DOHH2 (cell line): ENCODE results near the gene TBX21.

Source experiments
- H3F3A ChIP-seq: fragments of 200-600 bp; sonication (generic), shearing (Covaris generic); 2 replicates; pipeline ENCODE4 v1.6.0; 2016; ENCODE audit warnings: antibody characterized with exemption, mild to moderate bottlenecking; ENCODE audit not compliant: control insufficient read depth, insufficient read depth
- H3K27ac ChIP-seq: fragments of 200-600 bp; sonication (generic); 2 replicates; pipeline ENCODE4 v1.5.1; 2014; ENCODE audit warnings: low read depth, mild to moderate bottlenecking, low read length, moderate library complexity
- H3K27me3 ChIP-seq: fragments of 200-600 bp; sonication (generic); 2 replicates; pipeline ENCODE4 v1.6.1; 2014; ENCODE audit warnings: mild to moderate bottlenecking, low read length, mixed read lengths; ENCODE audit not compliant: control insufficient read depth
- H3K36me3 ChIP-seq: fragments of 200-600 bp; sonication (generic); 2 replicates; pipeline ENCODE4 v1.6.1; 2014; ENCODE audit warnings: mild to moderate bottlenecking, low read length, moderate library complexity, mixed read lengths; ENCODE audit not compliant: control insufficient read depth
- H3K4me1 ChIP-seq: fragments of 200-600 bp; sonication (generic); 2 replicates; pipeline ENCODE4 v1.6.1; 2014; ENCODE audit warnings: mild to moderate bottlenecking, low read length, mixed read lengths; ENCODE audit not compliant: control insufficient read depth
- H3K4me2 ChIP-seq: fragments of 200-600 bp; sonication (generic); 2 replicates; pipeline ENCODE4 v1.6.0; 2014; ENCODE audit warnings: mild to moderate bottlenecking, low read length, moderate library complexity
- H3K4me3 ChIP-seq: fragments of 200-600 bp; sonication (generic); 2 replicates; pipeline ENCODE4 v1.5.1; 2014; ENCODE audit warnings: mild to moderate bottlenecking, low read length, mixed read lengths
- H3K79me2 ChIP-seq: fragments of 200-600 bp; sonication (generic); 2 replicates; pipeline ENCODE4 v1.6.1; 2014; ENCODE audit warnings: mild to moderate bottlenecking, low read length, mixed read lengths; ENCODE audit not compliant: control insufficient read depth
- H3K9me2 ChIP-seq: fragments of 200-600 bp; sonication (generic); replicated peaks from 2 replicates; pipeline ENCODE4 v1.6.1; 2014; ENCODE audit warnings: mild to moderate bottlenecking, low read length, mixed read lengths; ENCODE audit not compliant: control insufficient read depth
- H3K9me3 ChIP-seq: fragments of 200-600 bp; sonication (generic); 2 replicates; pipeline ENCODE4 v1.6.1; 2014; ENCODE audit warnings: antibody characterized with exemption, low read length, mixed read lengths; ENCODE audit not compliant: control insufficient read depth, insufficient read depth
- H4K20me1 ChIP-seq: fragments of 200-600 bp; sonication (generic); 2 replicates; pipeline ENCODE4 v1.6.0; 2014; ENCODE audit warnings: low read depth, mild to moderate bottlenecking, antibody characterized with exemption, low read length, moderate library complexity; ENCODE audit not compliant: control insufficient read depth, insufficient read depth
- CTCF ChIP-seq: fragments of 200-600 bp; sonication (generic); IDR thresholded peaks from one replicate; pipeline ENCODE4 v1.5.1; 2014; ENCODE audit warnings: antibody characterized with exemption, mild to moderate bottlenecking, low read depth, low read length; ENCODE audit not compliant: poor library complexity, severe bottlenecking
- EZH2phosphoT487 ChIP-seq: fragments of 200-600 bp; sonication (generic); IDR thresholded peaks from 2 replicates; pipeline ENCODE4 v1.6.1; 2017; ENCODE audit warnings: borderline replicate concordance, mild to moderate bottlenecking, antibody characterized with exemption, low read length, moderate library complexity, mixed read lengths

The TBX21 gene

GRCh38 chr17:47725446-47726111 is 7.5 kb upstream of the TBX21 start:
- Histone ChIP-seq H3K36me3 (no peaks in the 10 kb centered on the region), H3K79me2 (no peaks in the 10 kb centered on the region), H3K4me1 (no peaks in the 10 kb centered on the region), H3K9me3 (no peaks in the 10 kb centered on the region), H3K27ac (no peak overlapping the region), H3K4me2 (no peak overlapping the region), H3K27me3 (peaks cover 23% of the 10 kb centered on the region), H3K4me3 (no peak overlapping the region), H3F3A (no peaks in the 10 kb centered on the region), H4K20me1 (no peaks in the 10 kb centered on the region), H3K9me2 (no peaks in the 10 kb centered on the region)
- peak; percentile 23 for TF ChIP-seq CTCF
- no peak for TF ChIP-seq EZH2phosphoT487

- no peak overlapping the region for H3K4me3 ChIP-seq
- H3K4me1 ChIP-seq = no peaks in the 10 kb centered on the region
- H3K27ac ChIP-seq = no peak overlapping the region
- H3K9me2 ChIP-seq = no peaks in the 10 kb centered on the region
- no peaks in the 10 kb centered on the region for H3F3A ChIP-seq
- no peaks in the 10 kb centered on the region for H4K20me1 ChIP-seq
- TF ChIP-seq CTCF (no peak), EZH2phosphoT487 (no peak)
- peaks cover 19% of the 10 kb centered on the region for H3K27me3 ChIP-seq
- H3K9me3 ChIP-seq = no peaks in the 10 kb centered on the region
- no peaks in the 10 kb centered on the region for H3K36me3 ChIP-seq
- H3K4me2 ChIP-seq = no peak overlapping the region
- no peaks in the 10 kb centered on the region for H3K79me2 ChIP-seq
These were observed 6.0 kb upstream of the TBX21 start for GRCh38 chr17:47726796-47727703.

- TF ChIP-seq EZH2phosphoT487 (no peak), CTCF (no peak)
- Histone ChIP-seq H3K36me3 (no peaks in the 10 kb centered on the region), H3K27ac (no peak overlapping the region)
These were observed 5.4 kb upstream of the TBX21 start for GRCh38 chr17:47727704-47728036.

More at GRCh38 chr17:47727704-47728036, 5.4 kb upstream of the TBX21 start:
- no peaks in the 10 kb centered on the region for H3K79me2 ChIP-seq
- H3K4me3 ChIP-seq = no peak overlapping the region
- H4K20me1 ChIP-seq = no peaks in the 10 kb centered on the region
- no peaks in the 10 kb centered on the region for H3K9me3 ChIP-seq
- no peak overlapping the region for H3K4me2 ChIP-seq
- no peaks in the 10 kb centered on the region for H3F3A ChIP-seq
- H3K9me2 ChIP-seq = no peaks in the 10 kb centered on the region
- peaks cover 1% of the 10 kb centered on the region; the same call in 1 of the 2 replicates for H3K4me1 ChIP-seq
- H3K27me3 ChIP-seq = peaks cover 20% of the 10 kb centered on the region
